ENCODE measurements around the gene VAV3.

The VAV3 gene

DNA sequence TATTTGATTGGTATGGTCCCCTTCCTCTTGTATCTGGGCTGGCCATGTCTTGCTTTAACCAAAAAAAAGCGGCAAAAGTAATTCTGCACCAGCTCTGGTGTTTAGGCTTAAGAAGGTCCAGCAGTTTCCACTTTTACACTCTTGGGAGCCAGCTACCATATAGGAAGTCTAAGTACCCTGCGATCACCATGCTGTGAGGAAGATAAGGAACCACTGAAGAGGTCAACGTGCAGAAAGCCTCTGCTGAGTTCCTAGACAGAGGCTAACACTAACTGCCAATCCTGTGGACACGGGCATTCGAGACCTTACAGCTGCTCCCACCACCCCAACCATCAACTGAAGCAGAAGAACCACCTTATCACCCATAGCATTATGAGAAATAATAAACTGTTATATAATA is 331.4 kb downstream of the VAV3 start:
- no peak overlapping the region for H3K4me3 ChIP-seq (ENCODE audit: low read depth, low read length)
- TF ChIP-seq, protein P1, sequence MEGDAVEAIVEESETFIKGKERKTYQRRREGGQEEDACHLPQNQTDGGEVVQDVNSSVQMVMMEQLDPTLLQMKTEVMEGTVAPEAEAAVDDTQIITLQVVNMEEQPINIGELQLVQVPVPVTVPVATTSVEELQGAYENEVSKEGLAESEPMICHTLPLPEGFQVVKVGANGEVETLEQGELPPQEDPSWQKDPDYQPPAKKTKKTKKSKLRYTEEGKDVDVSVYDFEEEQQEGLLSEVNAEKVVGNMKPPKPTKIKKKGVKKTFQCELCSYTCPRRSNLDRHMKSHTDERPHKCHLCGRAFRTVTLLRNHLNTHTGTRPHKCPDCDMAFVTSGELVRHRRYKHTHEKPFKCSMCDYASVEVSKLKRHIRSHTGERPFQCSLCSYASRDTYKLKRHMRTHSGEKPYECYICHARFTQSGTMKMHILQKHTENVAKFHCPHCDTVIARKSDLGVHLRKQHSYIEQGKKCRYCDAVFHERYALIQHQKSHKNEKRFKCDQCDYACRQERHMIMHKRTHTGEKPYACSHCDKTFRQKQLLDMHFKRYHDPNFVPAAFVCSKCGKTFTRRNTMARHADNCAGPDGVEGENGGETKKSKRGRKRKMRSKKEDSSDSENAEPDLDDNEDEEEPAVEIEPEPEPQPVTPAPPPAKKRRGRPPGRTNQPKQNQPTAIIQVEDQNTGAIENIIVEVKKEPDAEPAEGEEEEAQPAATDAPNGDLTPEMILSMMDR (IDR thresholded peaks at IDR 0.05; ENCODE audit: low read depth, low read length), result no peak

DNA sequence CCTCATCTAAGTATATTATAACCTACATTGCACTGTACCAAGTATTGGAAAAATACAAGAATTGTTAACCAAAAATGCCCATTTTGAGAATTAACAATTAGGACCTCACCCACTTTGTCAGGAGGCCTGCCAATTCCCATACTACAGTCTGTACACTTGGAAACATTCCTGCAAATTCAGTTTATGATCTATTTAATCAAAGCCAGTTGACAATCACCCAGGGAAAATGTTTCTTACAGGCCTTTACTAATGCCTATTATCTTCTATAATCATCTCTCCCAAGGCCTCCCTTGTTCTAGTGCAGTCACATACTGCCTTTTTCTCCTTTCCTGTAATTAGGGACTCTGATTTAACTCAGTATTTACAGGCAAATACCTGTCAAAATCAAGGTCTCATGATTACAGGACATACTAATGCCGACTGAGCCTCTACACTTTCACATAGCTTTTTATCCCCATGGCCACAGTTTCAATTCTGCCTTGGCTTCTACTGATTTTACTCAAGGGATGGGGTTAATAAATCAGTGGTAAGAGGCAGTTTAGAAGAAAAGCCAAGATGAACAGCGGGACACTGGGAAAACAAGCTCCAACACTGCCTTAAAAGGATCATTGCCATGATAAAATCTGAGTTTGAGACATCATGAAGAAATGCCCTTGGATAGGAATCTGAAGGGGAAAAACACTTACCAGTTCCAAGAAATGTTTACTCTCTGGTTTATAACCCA is 338.7 kb downstream of the VAV3 start:
- H3K4me3 ChIP-seq (ENCODE audit: low read depth, low read length), result no peak overlapping the region
- TF ChIP-seq, protein P1 (IDR thresholded peaks at IDR 0.05; ENCODE audit: low read depth, low read length), result no peak

DNA sequence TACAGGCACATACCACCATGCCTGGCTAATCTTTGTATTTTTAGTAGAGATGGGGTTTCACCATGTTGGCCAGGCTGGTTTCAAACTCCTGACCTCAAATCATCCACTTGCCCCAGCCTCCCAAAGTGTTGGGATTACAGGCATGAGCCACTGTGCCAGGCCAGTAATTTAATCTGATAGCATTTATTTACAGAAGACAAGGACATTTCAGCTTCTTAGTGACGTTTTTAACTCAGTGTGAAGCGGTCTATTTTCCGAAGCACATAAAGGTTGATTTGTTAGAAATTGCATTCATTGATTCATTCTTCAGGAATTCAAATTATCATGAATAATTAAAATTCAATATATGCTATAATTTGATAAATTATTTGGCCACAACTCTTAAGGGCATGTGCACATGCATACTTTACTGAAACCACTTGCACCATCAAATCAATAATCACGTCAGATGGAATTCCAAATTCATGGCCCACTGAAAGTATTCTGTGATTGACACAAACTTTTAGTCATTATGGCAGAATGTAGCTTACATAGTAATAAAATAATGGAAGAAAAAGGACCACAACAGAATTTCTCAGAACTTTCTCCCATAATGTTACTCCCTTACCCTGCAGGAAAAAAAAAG is 339.5 kb downstream of the VAV3 start:
- TF ChIP-seq, protein P1 (IDR thresholded peaks at IDR 0.05; ENCODE audit: low read depth, low read length), result no peak
- no peak overlapping the region for H3K4me3 ChIP-seq (ENCODE audit: low read depth, low read length)

DNA sequence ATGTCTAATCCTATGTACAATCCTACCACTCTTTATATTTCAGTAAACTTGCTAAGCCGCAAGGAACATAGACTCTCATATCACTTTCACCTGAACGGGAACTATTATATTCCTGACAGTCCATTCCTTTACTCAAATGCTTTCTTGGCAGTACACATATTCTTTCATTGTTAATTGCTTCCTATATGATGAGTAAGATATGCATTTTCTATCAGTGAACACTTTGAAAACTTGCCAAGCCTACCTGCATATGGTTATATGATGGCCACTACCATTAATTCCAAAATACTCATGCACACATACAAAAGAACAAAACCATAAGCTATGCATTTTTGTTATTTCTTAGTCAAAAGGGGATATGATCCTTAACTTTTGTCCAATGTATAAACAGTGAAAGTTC is 341.5 kb downstream of the VAV3 start:
- TF ChIP-seq, protein P1 (IDR thresholded peaks at IDR 0.05; ENCODE audit: low read depth, low read length), result no peak

DNA sequence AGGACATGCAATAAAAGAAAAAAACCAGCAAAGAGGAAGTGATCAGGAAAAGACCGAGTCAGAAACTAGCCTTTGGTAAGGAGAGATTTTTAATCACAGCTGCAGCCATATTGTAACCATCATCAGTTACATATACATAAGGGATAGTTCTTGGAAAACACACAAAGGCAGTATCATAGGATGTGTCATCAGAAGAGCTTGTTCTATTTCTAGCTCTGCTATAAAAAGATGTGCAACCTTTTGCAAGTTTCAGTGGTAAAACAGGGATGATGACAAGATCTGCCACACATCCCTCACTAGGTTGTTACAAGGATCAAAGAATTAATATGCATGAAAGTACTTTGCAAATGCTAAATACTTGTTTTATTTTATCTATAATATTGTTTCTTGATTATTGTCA is 342.0 kb downstream of the VAV3 start:
- TF ChIP-seq, protein P1 (IDR thresholded peaks at IDR 0.05; ENCODE audit: low read depth, low read length), result no peak
- H3K4me3 ChIP-seq (ENCODE audit: low read depth, low read length), result no peak overlapping the region

More for the DNA sequence above, 341.5 kb downstream of the VAV3 start:
- H3K4me3 ChIP-seq (ENCODE audit: low read depth, low read length), result no peak overlapping the region

DNA sequence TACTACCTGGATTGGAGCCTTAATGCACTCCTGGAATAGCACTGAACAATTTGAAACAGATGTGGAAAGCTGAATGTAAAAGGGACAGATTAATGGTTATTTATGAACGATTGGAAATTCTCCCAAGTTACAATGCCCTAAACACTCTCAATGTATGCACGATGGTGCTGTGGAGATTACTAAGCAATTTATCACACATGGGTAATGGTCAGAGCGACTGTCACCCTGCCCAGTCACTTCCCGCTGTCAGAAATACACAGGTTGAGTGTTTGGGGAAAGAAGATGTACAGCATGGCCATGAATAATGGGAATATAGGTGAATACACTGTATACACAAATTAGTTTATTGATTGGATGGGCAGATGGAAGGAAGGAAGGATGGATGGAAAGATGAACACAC is 342.4 kb downstream of the VAV3 start:
- no peak overlapping the region for H3K4me3 ChIP-seq (ENCODE audit: low read depth, low read length)
- TF ChIP-seq, protein P1 (IDR thresholded peaks at IDR 0.05; ENCODE audit: low read depth, low read length), result no peak

DNA sequence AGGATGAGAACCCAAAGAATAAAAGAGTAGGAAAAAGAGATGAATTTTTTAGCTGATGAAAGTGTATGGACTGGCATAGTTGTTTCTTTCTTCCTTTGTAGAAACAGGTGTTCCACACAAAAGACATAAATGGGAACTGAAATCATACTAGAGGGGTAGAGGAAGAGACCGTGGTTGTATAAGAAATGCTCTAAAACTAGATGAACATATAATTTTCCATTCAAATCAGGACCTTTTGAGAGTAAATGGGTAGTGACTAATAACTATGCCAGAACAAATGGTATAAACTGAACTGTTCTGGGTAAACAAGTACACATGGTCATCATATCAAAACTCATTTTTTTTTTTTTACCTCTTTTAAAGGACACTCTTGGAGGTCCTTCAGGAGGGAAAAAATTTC is 344.2 kb downstream of the VAV3 start:
- H3K4me3 ChIP-seq (ENCODE audit: low read depth, low read length), result no peak overlapping the region
- TF ChIP-seq, protein P1 (IDR thresholded peaks at IDR 0.05; ENCODE audit: low read depth, low read length), result no peak
